Activated CD4-positive, alpha-beta T cell treated with anti-CD3 and anti-CD28 coated beads, Interleukin-2, amount 50 U/mL, for 16 hours (primary cell): ENCODE data around the gene XYLT1.

Experiments used
- DNase-seq: peaks from one replicate; pipeline ENCODE4 v3.0.0-alpha.2; 2020

The XYLT1 gene

DNA sequence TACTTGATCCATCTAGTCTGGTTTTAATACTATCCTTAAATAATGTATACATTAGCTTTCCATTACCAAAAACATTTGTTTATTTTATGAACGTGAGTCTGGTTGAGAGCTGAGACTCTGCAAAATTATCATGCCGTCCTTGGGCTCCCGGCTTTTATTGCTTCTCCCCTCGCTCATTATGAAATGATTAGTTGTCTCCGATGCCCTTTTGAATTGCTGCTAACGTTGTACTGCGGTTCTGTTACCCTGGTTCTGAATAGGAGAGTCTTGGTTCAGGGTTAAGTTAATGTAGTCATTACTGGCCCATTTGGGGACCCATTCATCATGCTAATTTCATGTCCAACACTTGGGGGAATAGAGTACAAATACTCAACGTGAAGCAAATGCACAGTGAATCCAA, 12.8 kb downstream of the XYLT1 start:
- DNase-seq = no peak

GRCh38 chr16:17457513-17457912, 13.2 kb downstream of the XYLT1 start:
- no peak for DNase-seq

- no peak for DNase-seq
These were observed 16.5 kb downstream of the XYLT1 start for GRCh38 chr16:17454162-17454730.

GRCh38 chr16:17453364-17454038, 17.3 kb downstream of the XYLT1 start:
- no peak for DNase-seq

DNA sequence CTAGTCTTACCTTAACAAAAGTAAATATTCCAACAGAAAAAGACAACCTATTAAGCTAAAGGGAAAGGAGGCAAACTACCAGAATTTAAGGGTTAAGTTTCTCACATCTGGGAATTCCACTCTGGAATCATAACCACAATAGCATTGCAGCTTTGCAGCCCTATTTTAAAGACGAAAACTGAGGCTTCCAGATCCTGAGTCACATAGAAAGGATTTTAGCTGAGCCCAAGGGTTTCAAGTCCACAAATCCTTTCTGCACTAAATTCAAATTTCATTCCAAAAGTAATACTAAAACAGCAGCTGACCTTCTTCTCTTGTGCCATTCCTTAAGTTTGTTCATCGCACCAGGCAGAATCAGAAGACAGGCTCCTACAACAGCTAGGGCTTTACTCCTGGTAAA, 17.8 kb downstream of the XYLT1 start:
- no peak for DNase-seq

DNA sequence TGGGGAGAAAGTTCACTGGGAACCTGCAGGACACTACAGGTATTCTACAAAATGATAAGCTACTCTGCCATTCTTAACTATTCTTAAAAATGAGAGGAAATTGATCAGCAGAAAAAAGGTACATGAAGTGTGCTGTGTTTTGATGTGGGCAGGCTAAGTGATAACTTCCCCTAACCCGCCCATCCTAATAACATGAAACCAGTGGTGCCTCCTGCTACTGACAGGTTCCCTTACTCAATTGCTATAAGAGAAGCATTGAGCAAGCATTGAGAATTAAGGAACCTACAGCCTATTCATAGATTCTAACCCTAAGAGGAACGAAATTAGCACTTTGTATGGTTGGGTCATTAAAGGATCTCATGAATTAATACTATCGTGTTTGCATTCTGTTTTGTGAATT, 18.9 kb downstream of the XYLT1 start:
- no peak for DNase-seq

DNA sequence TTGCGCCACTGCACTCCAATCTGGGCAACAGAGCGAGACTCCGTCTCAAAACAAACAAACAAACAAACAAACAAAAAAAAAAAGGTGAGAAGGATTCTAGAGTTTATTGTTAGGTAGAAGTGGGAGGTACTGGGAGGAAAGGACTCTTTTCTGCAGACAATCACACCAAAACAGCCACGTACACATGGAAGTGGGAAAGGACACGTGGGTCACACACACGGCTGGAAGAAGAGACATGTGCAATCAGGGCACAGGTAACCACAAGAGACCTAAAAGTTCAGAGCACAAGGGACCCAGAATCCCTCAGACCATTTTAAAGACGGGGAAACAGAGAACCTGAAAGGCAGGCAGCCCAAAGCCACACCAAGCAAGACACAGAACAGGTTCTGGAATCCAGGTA, 20.5 kb downstream of the XYLT1 start:
- no peak for DNase-seq

- DNase-seq = peak; percentile 35
These were observed 21.8 kb downstream of the XYLT1 start for GRCh38 chr16:17448640-17449638.

GRCh38 chr16:17447101-17447569, 23.6 kb downstream of the XYLT1 start:
- DNase-seq = no peak

DNA sequence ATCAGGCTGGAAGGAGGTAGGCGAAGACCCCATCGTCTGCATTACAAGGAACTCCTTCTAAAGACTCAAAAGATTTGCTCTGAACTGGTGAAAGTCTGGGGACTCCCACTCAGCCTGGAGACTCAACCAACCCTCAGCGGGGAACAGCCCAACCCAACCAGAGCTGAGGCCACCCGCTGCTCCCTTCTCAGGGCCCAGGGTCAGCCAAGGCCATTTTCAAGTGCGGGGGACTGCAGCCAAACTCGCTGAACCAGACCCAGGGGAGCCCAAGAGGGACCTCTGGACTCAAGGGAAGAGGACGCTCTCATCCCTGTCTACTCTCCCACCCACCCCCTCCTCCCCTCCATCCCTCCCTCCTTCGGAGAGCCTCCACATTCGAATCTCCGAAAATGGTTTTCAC, 24.1 kb downstream of the XYLT1 start:
- no peak for DNase-seq

- no peak for DNase-seq
These were observed 25.3 kb downstream of the XYLT1 start for GRCh38 chr16:17445421-17445820.

GRCh38 chr16:17444658-17445057, 26.1 kb downstream of the XYLT1 start:
- no peak for DNase-seq

GRCh38 chr16:17440131-17440530, 30.6 kb downstream of the XYLT1 start:
- no peak for DNase-seq

DNA sequence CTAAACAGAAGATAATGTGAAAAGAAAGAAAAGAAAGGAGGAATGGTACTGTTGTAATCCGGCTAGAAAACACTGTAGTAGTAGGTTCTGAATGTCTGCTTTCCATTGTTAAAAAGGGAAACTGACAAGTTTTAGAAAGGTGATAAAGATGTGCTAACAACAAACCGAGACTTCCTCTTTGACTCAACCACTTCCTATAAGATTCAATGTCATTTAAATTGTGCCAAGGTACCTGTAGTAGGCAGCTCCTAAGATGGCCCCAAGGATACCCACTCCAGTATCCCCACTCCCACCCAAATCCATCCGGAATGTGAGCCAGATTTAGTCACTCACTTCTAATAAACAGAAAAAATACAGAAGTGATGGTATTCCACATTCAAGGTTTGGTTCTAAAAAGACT, 31.2 kb downstream of the XYLT1 start:
- peak; percentile 41 for DNase-seq

- no peak for DNase-seq
These were observed 32.8 kb downstream of the XYLT1 start for GRCh38 chr16:17437981-17438380.

- no peak for DNase-seq
These were observed 33.5 kb downstream of the XYLT1 start for GRCh38 chr16:17437127-17437720.

GRCh38 chr16:17435318-17435717, 35.4 kb downstream of the XYLT1 start:
- no peak for DNase-seq

GRCh38 chr16:17433577-17434451, 36.9 kb downstream of the XYLT1 start:
- DNase-seq = no peak

DNA sequence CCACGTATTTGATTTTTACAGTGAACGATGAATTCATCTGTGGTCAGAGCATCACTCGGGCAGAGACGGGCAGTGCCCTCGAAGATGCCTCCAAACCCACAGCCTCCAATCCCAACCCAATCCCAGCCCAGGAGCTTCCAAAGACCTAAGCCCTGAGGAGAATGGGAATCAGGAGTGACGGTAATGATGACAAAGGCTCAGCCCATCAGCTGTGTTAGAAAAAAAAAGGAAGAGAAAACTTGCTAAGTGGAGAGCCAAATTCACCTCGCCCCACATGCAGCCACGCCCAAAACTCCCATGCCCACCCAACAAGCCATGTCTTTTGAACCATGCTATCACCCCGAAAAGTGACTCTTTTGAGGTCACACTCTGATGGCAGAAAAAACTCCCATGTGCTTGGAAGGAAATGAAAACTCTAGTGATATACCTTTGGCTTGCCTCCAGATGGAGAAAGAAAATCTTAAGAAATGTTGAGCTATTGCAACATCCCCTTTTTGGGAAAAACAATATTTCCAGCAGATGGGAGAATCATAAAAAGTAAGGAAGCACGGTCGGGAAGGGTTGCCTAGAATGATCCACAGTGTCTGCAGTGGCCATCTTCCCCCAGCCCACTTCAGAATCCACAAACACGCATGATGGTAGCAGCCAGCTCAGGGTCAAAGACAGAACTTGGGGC, 37.7 kb downstream of the XYLT1 start:
- no peak for DNase-seq

- DNase-seq = no peak
These were observed 38.7 kb downstream of the XYLT1 start for GRCh38 chr16:17431968-17432625.

DNA sequence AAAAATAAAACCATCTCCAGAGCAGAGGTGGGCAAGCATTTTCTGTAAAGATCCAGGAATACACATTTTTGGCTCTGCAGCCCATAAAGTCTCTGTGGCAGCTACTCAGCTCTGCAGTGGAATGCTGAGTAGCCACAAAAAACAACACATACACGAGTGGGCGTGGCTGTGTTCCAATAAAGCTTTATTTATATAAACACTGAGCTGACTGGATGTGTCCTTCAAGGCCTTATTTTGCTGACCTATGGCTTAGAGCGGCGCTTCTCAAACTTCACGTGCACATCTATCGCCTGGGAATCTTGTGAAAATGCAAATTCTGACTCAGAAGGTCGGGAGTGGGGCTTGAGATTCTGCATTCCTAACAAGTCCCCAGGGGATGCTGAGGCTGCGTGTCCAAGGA, 39.7 kb downstream of the XYLT1 start:
- no peak for DNase-seq
